Adrenal gland (tissue), 12 donors: Measurements from ENCODE around the gene MAN1C1. TPM values are rescaled to one million over a fixed set of nuclear protein-coding genes. Genes with fewer than 3 reads are reported as not detected.
A peak's percentile ranks its signal among the peaks of the same experiment; 100 is the strongest.

ENCODE experiments used
- DNase-seq, 7 donors: peaks; one replicate each; pipeline ENCODE4 v3.0.0-alpha.2; 2019 to 2020
- H3K27ac ChIP-seq, 5 donors: fragments of 200-600 bp; sonication (generic) in 4 of 5; 1 replicate in 3 of 5; 2 replicates in 2 of 5; pipeline versions ENCODE4 v1.5.1 to v1.8.0; 2016 to 2020; ENCODE audit warnings: mild to moderate bottlenecking in 1 of 5
- H3K27me3 ChIP-seq: fragments of 200-600 bp; 2 replicates; pipeline ENCODE4 v1.8.0; 2021
- H3K36me3 ChIP-seq, 2 donors: fragments of 200-600 bp; replicated peaks in 1 of 2; 1 replicate in 1 of 2; 2 replicates in 1 of 2; pipeline versions ENCODE4 v1.5.1 to v1.8.0; 2018 to 2022
- H3K4me1 ChIP-seq, 2 donors: fragments of 200-600 bp; replicated peaks in 1 of 2; 1 replicate in 1 of 2; 2 replicates in 1 of 2; pipeline versions ENCODE4 v1.5.1 to v1.8.0; 2018 to 2021
- H3K4me3 ChIP-seq, 4 donors: fragments of 200-600 bp; sonication (generic) in 3 of 4; one replicate each; pipeline ENCODE4 v1.5.1; 2016 to 2018
- H3K9me3 ChIP-seq, 3 donors: fragments of 200-600 bp; sonication (generic) in 1 of 3; replicated peaks in 1 of 3; 1 replicate in 2 of 3; 2 replicates in 1 of 3; pipeline versions ENCODE4 v1.5.1 to v1.8.0; 2016 to 2021
- POLR2A ChIP-seq, 2 donors: fragments of 450-650 bp; IDR thresholded peaks; one replicate each; pipeline ENCODE4 v1.6.1; 2017; ENCODE audit warnings: antibody characterized with exemption in 2 of 2, mild to moderate bottlenecking in 2 of 2, moderate library complexity in 1 of 2
- WGBS, 4 donors: extraction: QIAGEN DNeasy Blood & Tissue Kit in 2 of 4; methylation state at CpG; one replicate each; pipeline versions ENCODE4 v1.1.5 to v1.1.7; 2013 to 2017; 5-methylcytosine and 5-hydroxymethylcytosine counted together
- intact Hi-C, 2 donors: fragments of 100-400 bp; cut with DNase I; formaldehyde crosslinking; loops; one replicate each; pipeline versions ENCODE4 v1.14.1 to v1.15.0; 2022 to 2023
- polyA plus RNA-seq, 3 donors: library from polyadenylated mRNA; stranded (reverse); fragments of 200-250 nt in 2 of 3; fragments of 350-450 nt in 1 of 3; fragmentation: Illumina TruSeq in 1 of 3; extraction: RNeasy Lipid Tissue Mini Kit (QIAGEN cat#74804) in 1 of 3; gene quantifications; one replicate each; pipeline ENCODE4 v1.2.3, GENCODE V29; 2013 to 2014
- total RNA-seq, 9 donors: library from RNA; depleted of rRNA in 4 of 9; stranded (reverse); fragments of >200 nt in 4 of 9; fragments of 120-200 nt in 1 of 9; fragmentation: NEBNext Ultra II Directional in 1 of 9; extraction: Animal tissue kit (Norgen Biotek cat#: 25700) in 1 of 9; gene quantifications; one replicate each; pipeline versions ENCODE4 v1.1.0 to v1.2.4, GENCODE V29; 2013 to 2023
- TF ChIP-seq, protein P1 (sequence below), 6 experiments: fragments of 450-650 bp in 4 of 6; fragments of 200-600 bp in 2 of 6; sonication (generic) in 1 of 6; IDR thresholded peaks; 1 replicate in 5 of 6; 2 replicates in 1 of 6; pipeline versions ENCODE4 v1.5.1 to v1.8.0; 2016 to 2021; ENCODE audit warnings: antibody characterized with exemption in 6 of 6, mild to moderate bottlenecking in 2 of 6, moderate library complexity in 1 of 6
- donor health status: healthy with polysubstance abuse.
- donor health status: Bipolar disorder and iron deficiency.
- donor health status: DM: yes; HTN: yes; CAD: no.
- donor health status: DM: no; HTN: no; CAD: no.
- donor health status: DM: no; HTN: no; CAD: no.
- donor health status: DM: yes; HTN: yes; CAD: no.

MAN1C1 gene
- total and polyA plus RNA-seq, 12 donors = 2.7 to 58.7 (median 27.7) TPM

DNA sequence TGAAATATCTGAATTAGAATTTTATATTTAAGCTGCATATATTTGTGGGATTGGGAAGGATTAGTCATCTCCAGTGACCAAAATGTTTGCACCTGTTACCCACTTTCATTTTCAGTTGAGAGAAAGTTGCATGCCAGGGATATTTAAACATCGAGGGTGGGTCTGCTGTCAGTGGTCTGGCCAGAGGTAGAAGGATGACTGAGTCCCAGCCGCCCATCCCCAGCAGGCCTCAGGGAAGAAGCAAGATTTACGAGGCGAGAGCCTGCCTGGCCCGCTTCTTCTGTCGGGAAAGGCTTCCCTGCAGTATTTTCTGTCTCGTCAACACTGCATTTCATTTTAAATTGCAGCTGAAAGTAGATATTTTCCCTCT lies 1.4 kb upstream of the MAN1C1 start:
- no peaks in the 10 kb centered on the region for H3K9me3 ChIP-seq
- no peaks in the 10 kb centered on the region for H3K36me3 ChIP-seq
- no peaks in the 10 kb centered on the region for H3K27me3 ChIP-seq
- peaks cover 6 to 35% of the 10 kb centered on the region in 2 donors for H3K4me1 ChIP-seq
- WGBS, 4 donors = 63 to 81% (median 72%) methylated on average over 7 of the region's 7 CpGs
- DNase-seq = no peak
- no peak overlapping the region for H3K4me3 ChIP-seq
- intact Hi-C loops = loop anchor here in 1 of 2 donors (5.0 kb wide), 1 partner anchor 82 kb away; no protein-coding TSS in a partner anchor
- no peak for TF ChIP-seq POLR2A (IDR thresholded peaks at IDR 0.05)
- TF ChIP-seq, protein P1, sequence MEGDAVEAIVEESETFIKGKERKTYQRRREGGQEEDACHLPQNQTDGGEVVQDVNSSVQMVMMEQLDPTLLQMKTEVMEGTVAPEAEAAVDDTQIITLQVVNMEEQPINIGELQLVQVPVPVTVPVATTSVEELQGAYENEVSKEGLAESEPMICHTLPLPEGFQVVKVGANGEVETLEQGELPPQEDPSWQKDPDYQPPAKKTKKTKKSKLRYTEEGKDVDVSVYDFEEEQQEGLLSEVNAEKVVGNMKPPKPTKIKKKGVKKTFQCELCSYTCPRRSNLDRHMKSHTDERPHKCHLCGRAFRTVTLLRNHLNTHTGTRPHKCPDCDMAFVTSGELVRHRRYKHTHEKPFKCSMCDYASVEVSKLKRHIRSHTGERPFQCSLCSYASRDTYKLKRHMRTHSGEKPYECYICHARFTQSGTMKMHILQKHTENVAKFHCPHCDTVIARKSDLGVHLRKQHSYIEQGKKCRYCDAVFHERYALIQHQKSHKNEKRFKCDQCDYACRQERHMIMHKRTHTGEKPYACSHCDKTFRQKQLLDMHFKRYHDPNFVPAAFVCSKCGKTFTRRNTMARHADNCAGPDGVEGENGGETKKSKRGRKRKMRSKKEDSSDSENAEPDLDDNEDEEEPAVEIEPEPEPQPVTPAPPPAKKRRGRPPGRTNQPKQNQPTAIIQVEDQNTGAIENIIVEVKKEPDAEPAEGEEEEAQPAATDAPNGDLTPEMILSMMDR (IDR thresholded peaks at IDR 0.05) = no peak
- H3K27ac ChIP-seq = peak overlapping the region in 2 of 5 donors; percentile 76 to 86

GRCh38 chr1:25615563-25616094 lies 962 bp upstream of the MAN1C1 start:
- Histone ChIP-seq H3K4me1 (peaks cover 6 to 39% of the 10 kb centered on the region in 2 donors), H3K27me3 (no peaks in the 10 kb centered on the region), H3K36me3 (no peaks in the 10 kb centered on the region), H3K4me3 (peak overlapping the region in 1 of 4 donors; percentile 61), H3K27ac (peak overlapping the region in 4 of 5 donors; percentile 40 to 86 (median 70)), H3K9me3 (no peaks in the 10 kb centered on the region)
- intact Hi-C loops = loop anchor here in 1 of 2 donors (5.0 kb wide), 1 partner anchor 82 kb away; no protein-coding TSS in a partner anchor
- no peak for DNase-seq
- TF ChIP-seq POLR2A (IDR thresholded peaks at IDR 0.05) = no peak
- TF ChIP-seq, protein P1 (IDR thresholded peaks at IDR 0.05) = no peak
- 11 to 24% (median 13%) methylated on average over 9 to 12 of the region's 12 CpGs for WGBS, 4 donors

- WGBS, 4 donors = 0 to 7% (median 1%) methylated on average over 11 to 94 of the region's 94 CpGs; no CpG with 5 or more reads in 1 of the 4 donors
- H3K4me1 ChIP-seq = peaks cover 6 to 45% of the 10 kb centered on the region in 2 donors
- intact Hi-C loops = loop anchor here in 1 of 2 donors (5.0 kb wide), 1 partner anchor 80 kb away; no protein-coding TSS in a partner anchor
- H3K9me3 ChIP-seq = no peaks in the 10 kb centered on the region
- H3K27me3 ChIP-seq = no peaks in the 10 kb centered on the region
- H3K27ac ChIP-seq = peak overlapping the region in 3 of 5 donors; percentile 44 to 86 (median 65)
- peak overlapping the region; percentile 58 to 99 (median 73) for H3K4me3 ChIP-seq
- peak in 2 of 7 donors; percentile 21 to 38 for DNase-seq
- TF ChIP-seq POLR2A (IDR thresholded peaks at IDR 0.05) = no peak
- TF ChIP-seq, protein P1 (IDR thresholded peaks at IDR 0.05) = no peak
- no peaks in the 10 kb centered on the region for H3K36me3 ChIP-seq
Observed at GRCh38 chr1:25616987-25617624, 515 bp downstream of the MAN1C1 start.

- TF ChIP-seq, protein P1 (IDR thresholded peaks at IDR 0.05) = no peak
- no peak for TF ChIP-seq POLR2A (IDR thresholded peaks at IDR 0.05)
- Histone ChIP-seq H3K9me3 (no peaks in the 10 kb centered on the region), H3K36me3 (no peaks in the 10 kb centered on the region), H3K4me3 (peak overlapping the region in 3 of 4 donors; percentile 32 to 99 (median 42)), H3K27me3 (no peaks in the 10 kb centered on the region), H3K27ac (peak overlapping the region in 3 of 5 donors; percentile 18 to 86 (median 49)), H3K4me1 (peaks cover 6 to 45% of the 10 kb centered on the region in 2 donors)
- WGBS, 4 donors = 11 to 83% (median 19%) methylated on average over 1 to 66 of the region's 66 CpGs
- intact Hi-C loops = loop anchor here in 1 of 2 donors (5.0 kb wide), 1 partner anchor 79 kb away; no protein-coding TSS in a partner anchor
- DNase-seq = peak in 5 of 7 donors; percentile 13 to 38 (median 22)
Observed at GRCh38 chr1:25617625-25618432, 1.2 kb downstream of the MAN1C1 start.
